HG03575 (cell line): ENCODE results near the gene AOPEP.
"Not testable (repeated sequence)": the region's sequence is repeated elsewhere in the genome, so short reads cannot be mapped to it uniquely, and the experiment has no call there.

Source experiments
- ATAC-seq: cut with Tn5 transposase; IDR thresholded peaks from one replicate; pipeline ENCODE4 v1.9.1; 2021; ENCODE audit not compliant: unreplicated experiment, insufficient number of reproducible peaks, low FRiP score; ENCODE audit errors: extremely low read depth

Gene AOPEP

DNA sequence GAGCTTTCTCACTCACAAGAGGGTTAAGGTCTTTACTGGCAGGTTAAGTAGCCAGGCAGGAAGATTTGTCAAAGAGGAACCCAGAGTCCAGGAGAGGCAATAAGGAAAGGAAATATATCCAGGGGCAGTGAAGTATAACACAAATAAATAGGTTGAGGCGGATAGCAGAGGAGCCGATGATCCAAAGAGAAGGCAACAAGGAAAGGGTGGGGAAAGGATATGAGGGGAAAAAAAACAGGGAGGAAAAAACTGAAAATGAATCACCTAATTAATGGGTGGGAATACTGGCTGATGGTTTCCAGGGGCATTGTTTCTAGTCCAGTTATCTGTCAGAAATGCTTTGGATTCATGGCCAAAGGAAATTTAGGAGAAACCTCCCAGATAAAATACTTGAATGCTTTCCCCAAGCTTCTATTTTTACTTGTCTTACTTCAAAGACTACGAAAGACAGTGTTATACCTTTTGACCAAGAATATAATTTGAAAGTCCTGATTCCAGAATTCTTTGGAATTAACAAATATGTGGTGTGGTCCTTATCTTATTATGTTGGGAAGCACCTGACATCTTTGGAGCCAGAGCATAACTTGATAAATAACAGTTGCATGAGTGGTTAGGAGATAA lies 146.5 kb downstream of the AOPEP start:
- no peak for ATAC-seq

DNA sequence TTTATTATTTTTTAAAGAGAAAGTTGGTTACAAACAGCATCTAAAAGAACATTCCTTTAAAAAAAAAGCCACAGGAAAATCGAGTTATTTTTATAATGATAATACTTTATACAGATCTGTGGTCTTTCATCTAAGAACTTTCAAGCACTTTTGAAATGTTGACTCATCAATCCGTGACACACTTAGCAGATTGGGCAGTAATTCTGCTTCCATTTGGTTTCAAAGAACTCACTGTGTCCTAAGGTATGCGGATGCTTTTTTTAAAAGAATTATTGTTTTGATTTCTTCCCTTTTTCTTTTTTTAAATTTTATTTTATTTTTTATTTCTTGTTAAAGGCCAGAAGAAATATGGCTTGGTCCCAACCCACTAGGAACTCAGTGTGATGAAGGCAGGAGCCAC lies 147.8 kb downstream of the AOPEP start:
- no peak for ATAC-seq

DNA sequence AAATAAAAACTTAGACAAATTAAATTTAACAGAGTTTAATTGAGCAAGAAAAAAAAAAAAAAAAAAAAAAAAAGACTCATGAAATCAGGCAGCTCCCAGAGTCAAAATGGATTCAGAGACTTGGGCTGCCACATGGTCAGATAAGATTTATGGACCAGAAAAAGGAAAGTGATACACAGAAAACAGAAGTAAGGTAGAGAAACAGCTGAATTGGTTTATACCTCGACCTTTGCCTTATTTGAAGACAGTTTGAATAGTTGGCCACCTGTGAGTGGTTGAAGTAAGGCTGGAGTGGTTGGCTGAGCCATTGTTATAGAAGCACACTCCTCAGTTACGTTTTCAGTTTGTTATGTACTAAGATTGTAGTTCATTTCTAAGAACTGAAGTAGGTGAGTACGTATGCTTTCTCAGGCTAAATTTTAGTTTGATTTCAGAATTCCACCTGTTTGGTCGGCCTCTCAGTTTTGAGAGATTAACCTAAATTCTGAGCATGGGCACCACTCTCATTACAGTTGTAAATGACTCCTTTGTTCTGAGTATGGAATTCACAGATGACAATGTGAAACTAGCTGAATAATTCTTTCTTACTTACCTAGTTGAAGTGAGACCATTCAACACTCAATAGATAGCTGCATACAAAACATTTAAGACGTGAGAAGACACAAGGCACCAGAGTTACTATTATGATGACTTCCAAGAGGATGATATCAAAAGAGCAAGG lies 149.0 kb downstream of the AOPEP start:
- no peak for ATAC-seq

DNA sequence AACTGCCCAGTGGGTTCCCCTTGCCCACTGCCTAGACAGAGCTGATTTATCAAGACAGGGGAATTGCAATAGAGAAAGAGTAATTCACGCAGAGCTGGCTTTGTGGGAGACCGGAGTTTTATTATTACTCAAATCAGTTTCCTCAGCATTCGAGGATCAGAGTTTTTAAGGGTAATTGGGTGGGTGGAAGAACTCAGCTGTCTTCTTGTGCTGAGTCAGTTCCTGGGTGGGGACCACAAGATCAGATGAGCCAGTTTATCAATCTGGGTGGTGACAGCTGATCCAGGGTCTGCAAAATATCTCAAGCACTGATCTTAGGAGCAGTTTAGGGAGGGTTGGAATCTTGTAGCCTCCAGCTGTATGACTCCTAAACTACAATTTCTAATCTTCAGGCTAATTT lies 152.3 kb downstream of the AOPEP start:
- ATAC-seq: not testable (repeated sequence)

DNA sequence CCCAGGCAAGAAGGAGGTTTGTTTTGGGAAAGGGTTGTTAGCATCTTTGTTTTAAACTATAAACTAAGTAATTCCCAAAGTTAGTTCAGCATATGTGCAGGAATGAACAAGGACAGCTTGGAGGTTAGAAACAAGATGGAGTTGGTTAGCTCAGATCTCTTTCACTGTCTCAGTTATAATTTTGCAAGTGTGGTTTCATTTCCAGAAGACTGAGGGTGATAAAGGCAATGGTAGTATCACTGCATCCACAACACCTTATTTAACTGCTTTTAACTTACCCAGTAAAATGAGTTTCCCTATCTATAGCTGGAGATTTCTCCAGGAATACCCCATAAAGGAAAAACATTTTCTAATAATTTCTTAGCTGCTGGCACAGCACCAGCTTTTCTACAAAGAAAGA lies 152.7 kb downstream of the AOPEP start:
- no peak for ATAC-seq

DNA sequence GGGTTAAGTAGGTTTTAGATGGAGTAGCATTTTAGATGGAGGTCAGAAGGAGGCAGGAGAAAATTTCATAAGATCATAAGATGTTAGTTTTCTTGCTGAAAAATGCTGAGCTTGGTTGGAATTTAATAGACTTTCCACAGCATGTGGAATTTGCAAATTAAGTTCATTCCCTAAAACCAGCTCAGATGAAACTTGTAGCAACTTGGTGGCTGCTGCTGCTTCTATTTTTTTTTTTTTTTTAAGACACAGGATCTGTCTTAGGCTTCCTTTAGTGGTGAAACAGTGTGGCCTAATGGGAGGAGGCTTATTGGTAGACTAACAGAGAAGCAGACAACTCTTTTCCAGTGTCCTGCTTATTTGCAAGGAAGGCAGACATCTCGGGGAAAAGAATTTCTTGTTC lies 154.5 kb downstream of the AOPEP start:
- ATAC-seq: no peak

DNA sequence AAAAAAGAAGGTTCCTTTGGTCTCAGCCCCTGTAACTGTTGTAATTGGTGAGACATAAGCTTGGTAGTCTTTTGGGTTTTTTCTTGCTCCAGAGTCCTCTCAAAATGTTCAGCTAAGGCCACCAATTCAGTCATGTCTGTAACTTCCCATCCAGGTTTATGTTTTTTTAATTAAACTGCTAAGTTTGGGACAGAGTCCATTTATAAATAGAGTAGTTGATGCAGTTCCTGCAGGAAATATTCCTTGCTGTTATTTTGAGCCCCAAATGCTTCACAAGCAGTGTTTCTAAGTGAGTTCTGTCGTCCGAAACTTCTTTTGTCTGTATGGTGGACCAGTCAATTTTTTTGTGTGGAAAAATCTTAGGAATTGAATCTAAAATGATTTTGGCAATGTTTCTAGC lies 155.0 kb downstream of the AOPEP start:
- no peak for ATAC-seq

DNA sequence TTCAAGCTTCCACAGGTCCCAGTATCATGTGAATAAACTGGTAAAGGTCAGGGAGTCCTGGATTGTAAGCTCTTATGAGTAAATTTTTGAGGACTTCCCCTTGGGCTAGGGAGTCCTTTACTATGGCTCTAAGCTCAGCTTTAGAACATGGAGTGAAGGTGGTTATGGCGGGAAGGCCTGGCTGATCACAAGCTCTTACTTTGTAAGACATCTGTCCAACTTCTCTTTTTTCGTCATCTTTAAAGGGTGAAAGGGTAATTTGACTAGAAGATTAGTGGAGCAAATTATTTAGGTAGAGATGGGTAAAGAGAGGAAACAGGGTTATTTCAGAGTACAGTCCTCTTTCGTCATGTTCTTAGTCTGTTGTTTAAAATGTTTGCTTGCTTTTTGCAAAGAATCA lies 155.4 kb downstream of the AOPEP start:
- no peak for ATAC-seq

DNA sequence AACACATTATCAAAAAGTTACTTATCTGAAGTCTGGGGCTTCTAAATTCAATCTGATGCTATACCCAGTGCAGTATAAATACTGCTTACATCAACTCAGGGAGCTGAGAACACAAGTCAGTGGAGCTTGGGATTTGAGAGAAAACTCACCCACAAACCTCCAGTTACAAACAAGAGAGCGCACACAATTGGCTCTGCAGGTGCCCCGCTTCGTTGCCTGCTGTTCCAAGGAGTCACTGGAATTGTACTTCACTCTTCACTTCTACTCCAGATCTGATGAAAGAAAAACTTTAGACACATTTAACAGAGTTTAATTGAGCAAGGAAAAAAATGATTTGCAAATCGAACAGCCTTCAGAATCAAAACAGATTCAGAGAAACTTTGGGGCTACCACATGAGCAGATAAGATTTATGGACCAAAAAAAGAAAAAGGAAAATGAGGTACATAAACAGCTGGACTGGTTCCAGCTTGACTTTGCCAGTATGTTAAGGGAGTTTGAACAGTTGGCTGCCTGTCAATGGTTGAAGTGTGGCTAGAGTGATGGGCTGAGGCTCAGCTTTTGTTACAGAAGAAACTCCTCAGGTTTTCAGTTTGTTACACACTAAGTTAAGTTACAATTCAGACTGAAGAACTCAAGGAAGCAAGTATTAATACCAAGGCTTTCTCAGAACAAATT lies 156.6 kb downstream of the AOPEP start:
- ATAC-seq: no peak

DNA sequence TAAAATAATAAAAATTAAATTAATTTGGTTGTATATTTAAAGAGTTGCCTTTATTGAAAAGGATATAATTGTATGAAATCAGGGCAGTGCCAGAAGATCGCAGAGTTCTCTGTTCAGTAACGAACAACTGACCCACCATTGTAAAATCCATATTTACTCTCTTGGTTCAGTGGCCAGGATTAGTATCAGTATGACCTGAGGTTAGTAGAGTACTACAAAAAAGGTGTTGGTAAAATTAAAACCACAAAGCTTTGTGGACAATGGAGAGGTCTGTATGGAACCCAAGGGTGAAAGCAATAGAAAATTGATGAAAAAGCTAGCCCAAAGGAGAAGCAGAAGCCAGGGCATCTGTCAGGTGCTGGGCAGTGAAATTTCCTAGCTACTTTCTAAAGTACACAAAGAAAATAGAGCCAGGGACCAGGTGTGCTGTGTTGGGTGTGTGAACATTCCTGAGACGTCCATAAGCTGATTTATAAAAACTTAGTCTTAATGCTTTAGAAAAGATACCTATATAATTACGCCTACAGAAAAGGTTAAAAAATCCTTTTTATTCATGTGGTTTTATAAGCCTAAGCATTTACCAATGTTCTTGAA lies 159.5 kb downstream of the AOPEP start:
- no peak for ATAC-seq

DNA sequence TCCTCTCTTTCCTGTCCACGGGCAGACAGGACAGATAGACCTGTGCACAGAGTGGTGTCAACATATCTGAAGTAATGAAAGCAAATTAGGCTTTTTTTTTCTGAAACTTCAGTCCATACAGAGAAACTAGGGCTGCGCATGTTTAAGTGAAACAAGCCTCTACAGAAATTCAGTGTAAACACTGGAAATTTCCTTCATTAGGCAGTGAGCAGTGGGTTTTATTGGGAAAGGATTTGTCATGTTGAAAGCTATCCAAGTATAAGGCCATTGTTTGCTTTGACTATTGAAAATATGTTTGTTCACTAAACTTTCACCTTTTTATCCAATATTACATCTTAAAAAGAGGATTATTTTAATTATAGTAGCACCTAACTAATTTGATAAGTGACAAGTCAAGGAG lies 161.2 kb downstream of the AOPEP start:
- ATAC-seq: no peak

DNA sequence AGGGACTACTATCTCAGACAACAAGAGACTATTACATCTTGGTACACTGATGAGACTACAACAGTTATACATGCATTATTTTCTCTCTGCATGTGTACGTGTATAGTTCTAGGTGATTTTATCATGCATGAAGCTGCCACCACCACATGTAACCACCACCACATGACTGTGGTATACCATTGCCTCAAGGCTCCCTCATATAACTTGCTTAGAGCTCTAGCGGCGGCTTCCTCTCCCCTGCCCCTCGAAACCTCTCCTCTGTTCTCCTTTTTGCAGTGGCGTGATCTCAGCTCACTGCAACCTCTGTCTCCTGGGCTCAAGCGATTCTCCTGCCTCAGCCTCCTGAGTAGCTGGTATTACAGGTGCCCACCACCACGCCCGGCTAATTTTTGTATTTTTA lies 162.3 kb downstream of the AOPEP start:
- ATAC-seq: no peak

DNA sequence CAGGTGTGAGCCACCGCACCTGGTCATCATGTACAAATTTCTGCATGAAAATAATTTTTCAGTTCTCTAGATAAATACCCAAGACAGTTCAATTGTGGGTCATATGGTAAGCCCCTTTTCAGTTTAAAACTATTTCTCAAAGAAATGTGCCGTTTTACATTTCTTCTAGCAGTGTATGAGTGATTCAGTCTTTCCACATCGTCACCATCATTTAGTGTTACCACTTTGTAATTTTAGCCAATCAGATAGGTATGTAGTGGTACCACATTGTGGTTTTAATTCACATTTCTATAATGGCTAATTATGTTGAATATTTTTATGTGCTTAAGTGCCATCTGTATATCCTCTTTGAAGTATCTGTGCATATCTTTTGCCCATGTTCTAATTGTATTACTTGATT lies 163.1 kb downstream of the AOPEP start:
- ATAC-seq: no peak

DNA sequence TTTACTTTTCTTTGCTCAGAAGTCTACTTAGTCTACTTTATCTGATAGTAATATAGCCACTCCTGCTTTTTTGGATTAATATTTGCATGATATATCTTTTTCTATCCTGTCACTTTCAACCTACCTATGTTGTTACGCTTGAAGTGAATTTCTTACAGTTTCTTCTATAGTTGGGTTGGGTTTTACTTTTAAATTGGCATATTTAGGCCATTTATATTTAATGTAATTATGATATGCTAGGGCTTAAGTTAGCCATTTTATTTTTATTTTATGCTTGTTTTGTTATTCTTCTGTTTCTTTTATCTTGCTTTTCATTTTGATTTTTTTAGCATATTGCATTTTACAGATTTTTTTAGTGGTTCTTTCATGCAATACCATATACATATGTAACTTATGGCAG lies 164.7 kb downstream of the AOPEP start:
- no peak for ATAC-seq

DNA sequence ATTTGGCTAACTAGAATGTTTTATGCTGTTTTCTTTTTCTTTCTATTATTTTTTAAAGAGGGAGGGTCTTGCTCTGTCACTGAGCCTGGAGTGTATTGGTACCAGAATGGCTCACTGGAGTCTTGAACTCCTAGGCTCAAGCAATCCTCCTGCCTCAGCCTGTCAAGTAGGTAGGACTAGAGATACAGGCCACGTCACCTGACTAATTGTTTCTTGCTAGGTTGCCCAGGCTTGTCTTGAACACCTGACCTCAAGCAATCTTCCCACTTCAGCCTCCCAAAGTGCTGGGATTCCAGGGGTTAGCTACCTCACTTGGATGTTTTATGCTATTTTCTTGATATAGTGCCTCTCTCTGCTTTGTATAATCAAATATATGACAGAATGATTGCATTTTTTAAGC lies 166.2 kb downstream of the AOPEP start:
- no peak for ATAC-seq

DNA sequence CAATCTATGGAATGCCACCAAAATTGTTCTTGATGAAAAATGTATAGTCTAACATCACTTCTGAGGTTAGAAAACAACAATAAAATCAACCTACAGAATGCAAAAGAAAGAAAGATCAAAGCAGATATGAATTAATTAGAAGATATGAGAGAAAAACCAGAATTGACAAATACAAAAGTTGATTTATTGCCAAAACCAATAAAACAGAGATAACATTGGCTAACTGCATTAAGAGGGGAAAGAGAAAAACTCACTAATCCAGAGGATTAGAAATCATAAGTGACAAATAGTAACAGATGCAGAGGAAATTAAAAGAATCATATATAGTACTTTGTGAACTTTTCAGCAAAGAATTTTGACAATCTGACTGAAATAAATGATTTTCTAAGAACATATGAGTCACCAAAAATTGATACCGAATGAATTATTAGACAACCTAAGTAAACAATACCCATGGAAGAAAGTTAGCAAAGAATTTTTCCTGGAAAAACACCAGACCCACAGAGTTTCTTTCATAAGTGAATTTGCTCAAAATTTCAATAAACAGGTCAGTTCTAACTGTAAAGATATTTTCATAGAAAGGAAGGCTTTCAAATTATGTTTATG lies 167.7 kb downstream of the AOPEP start:
- no peak for ATAC-seq

DNA sequence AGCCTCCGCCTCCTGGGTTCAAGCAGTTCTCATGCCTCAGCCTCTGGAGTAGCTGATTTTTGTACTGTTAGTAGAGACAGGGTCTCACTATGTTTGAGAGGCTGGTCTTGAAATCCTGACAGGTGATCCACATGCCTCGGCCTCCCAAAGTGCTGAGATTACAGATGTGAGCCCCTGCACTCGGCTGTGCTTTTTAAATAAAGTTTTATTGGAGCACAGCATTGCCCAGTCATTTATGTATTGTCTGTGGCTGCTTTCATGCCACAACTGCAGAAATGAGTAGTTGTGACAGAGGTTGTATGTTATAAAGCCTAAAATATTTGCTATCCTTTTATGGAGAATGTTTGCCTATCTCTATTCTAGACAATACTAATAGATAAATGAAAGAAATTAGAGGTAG lies 169.2 kb downstream of the AOPEP start:
- no peak for ATAC-seq

DNA sequence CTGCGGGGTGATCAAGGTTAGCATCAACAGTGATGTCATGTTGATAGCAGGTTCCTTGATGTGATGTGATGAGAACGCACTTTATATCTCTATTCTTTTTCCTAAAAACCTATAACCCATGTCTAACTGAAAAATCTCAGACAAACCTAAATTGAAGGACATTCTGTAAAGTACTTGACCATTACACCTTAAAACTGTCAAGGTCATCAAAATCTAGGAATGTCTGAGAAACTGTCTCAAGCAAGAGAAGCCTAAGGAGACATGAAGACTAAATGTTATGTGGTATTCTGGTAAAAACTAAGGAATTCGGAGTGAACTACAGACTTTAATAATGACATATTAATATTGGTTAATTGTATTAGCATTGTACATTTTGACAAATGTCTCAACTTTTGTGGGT lies 170.0 kb downstream of the AOPEP start:
- ATAC-seq: no peak

DNA sequence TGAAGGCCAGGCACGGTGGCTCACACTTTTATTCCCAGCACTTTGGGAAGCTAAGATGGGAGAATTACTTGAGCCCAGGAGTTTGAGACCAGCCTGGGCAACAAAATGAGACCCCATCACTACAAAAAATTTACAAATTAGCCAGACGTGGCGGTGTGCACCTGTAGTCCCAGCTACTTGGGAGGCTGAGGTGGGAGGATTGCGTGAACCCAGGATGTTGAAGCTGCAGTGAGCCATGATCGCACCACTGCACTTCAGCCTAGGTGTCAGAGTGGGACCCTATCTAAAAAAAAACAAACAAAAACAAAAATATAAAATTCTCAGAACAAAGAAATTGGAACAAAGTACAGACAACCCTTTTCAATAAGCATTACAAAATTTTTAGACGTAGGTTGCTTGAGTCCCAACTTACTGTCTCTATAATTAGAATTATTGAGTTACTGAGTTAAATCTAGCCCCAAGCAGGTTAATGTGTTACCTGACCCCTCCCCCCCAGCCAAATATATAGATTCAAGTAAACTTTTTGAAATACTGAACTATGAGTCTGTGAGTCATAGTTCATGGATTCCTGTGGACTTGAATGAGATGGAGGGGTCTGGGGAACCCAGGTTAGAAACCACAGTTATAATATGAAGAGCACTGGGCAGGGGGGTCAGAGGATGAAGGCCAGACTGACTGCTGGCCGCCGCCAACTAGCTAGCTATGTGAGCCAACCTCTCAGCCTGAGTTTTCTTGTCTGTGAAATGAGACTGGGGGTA lies 173.1 kb downstream of the AOPEP start:
- no peak for ATAC-seq
